Activated T-helper 1 cell treated with Interleukin-2 at 50 U/mL for 16 hours (primary cell): ENCODE results near the gene JMJD1C.
"Not testable (repeated sequence)": the region's sequence is repeated elsewhere in the genome, so short reads cannot be mapped to it uniquely, and the experiment has no call there.

Source experiments
- DNase-seq: peaks from one replicate; pipeline ENCODE4 v3.0.0-alpha.2; 2020; ENCODE audit warnings: low read depth

JMJD1C gene

GRCh38 chr10:63365976-63366765 is 99.6 kb downstream of the JMJD1C start:
- no peak for DNase-seq

DNA sequence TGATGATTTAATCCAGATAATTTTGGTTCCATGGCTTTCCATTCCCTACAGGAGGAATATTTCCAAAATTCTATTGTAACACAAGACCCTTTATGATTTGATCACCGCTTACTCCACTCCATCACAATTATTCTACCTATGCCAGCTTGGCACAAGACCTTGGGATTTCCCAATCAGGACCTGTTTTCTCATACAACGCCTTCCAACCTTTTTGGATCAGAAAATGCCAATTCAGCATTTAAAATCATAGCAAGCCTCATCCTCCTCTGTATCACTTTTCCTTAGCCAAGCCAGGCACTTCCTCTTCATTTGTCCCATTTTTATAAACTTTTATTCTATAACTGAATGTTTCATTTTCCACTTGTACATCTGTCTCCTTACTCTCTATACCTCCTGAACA is 100.9 kb downstream of the JMJD1C start:
- no peak for DNase-seq

GRCh38 chr10:63363951-63364350 is 101.8 kb downstream of the JMJD1C start:
- DNase-seq = no peak

DNA sequence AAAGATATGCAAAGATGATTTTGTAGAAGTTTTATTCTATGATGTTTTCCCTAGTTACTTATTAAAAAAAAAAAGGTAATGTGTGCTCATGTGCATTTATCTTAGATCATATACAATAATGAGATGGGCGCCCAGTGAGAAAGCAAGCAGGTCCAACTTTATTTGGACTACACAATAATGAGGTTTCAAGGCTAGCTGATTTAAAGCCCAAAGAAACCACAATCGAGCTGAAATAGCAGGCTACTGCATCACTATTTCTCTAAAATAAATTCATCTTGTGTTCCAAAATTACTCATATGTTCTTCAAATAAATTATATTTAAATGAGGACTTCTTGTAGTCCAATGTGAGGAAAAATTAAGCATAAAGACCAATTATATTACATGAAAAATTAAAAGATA is 110.1 kb downstream of the JMJD1C start:
- DNase-seq = no peak

GRCh38 chr10:63352976-63353375 is 112.8 kb downstream of the JMJD1C start:
- DNase-seq = no peak

GRCh38 chr10:63348245-63348850 is 117.4 kb downstream of the JMJD1C start:
- no peak for DNase-seq

DNA sequence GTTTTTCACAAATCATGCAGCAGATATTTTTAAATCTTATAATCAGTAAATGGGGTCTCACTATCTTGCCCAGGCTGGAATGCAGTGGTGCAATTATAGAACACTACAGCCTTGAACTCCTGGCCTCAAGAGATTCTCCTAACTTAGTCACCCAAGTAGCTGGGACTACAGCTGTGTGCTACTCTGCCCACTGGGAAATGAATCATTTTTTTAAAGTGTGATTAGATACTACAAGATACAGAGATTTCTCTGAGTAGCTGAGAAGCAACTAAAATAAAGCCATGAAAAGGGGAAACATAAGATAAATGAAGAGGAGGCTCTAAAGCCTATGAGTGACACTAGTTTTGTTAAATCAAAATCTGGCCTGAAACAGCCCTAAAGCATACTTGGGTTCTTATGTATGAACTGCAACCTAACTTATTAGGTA is 119.7 kb downstream of the JMJD1C start:
- no peak for DNase-seq

DNA sequence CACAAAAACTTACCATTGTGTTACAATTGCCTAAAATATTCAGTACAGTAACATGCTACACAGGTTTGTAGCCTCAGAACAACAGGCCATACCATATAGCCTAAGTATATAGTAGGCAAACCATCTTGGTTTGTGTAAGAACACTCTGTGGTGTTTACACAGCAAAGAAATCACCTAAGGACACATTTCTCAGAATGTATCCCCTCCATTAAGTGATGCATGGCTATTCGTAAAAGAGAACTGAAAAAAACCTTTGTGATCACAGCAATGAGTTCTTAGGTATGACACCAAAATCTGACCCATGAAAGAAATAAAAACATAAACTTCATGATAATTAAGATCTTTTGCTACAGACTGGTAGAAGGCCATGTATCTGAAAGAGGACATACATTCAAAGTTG is 121.5 kb downstream of the JMJD1C start:
- DNase-seq = no peak

GRCh38 chr10:63343476-63343875 is 122.3 kb downstream of the JMJD1C start:
- DNase-seq = no peak

GRCh38 chr10:63339640-63340039 is 126.1 kb downstream of the JMJD1C start:
- DNase-seq = not testable (repeated sequence)

- DNase-seq = no peak
Observed at GRCh38 chr10:63337455-63338251, 128.1 kb downstream of the JMJD1C start.

- DNase-seq = no peak
Observed at GRCh38 chr10:63331586-63331985, 134.2 kb downstream of the JMJD1C start.

GRCh38 chr10:63324495-63324854 is 141.3 kb downstream of the JMJD1C start:
- no peak for DNase-seq

- no peak for DNase-seq
Observed at GRCh38 chr10:63323701-63324494, 141.9 kb downstream of the JMJD1C start.

GRCh38 chr10:63320683-63321082 is 145.1 kb downstream of the JMJD1C start:
- no peak for DNase-seq

DNA sequence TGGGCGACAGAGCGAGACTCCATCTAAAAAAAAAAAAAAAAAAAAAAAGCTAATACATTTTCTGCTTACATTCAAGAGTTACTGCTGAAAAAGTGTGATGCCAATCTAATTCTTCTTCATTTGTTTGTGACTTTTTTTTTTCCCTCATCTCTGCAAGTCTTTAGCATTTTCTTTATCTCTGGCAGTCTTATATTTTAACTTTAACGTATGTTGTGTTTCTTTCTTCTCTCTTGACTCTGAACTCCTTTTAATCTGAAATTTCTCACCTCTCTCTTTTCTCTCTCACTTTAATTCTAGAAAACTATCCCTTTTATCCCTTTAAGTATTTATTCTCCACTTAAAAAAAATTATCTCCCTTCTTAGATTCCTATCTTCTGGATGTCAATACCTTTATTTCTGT is 146.5 kb downstream of the JMJD1C start:
- DNase-seq = no peak

- no peak for DNase-seq
Observed at GRCh38 chr10:63318491-63318890, 147.3 kb downstream of the JMJD1C start.

- no peak for DNase-seq
Observed at GRCh38 chr10:63314020-63314419, 151.8 kb downstream of the JMJD1C start.

DNA sequence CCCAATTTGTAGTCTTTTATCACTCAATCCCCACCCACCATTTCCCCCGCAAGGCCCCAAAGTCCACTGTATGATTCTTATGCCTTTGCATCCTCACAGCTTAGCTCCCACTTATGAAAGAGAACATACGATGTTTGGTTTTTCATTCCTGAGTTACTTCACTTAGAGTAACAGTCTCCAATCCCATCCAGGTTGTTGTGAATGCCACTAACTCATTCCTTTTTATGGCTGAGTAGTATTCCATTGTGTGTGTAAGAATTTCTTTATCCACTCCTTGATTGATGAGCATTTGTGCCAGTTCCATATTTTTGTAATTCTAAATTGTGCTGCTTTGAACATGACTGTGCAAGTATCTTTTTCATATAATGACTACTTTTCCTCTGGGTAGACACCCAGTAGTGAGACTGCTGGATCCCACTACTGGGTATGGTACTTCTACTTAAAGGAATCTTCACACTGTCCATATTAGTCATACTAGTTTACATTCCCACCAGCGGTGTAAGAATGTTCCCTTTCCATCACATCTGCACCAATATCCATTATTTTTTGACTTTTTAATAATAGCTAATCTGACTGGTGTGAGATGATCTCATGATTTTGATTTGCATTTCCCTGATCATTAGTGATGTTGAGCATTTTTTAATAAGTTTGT is 152.6 kb downstream of the JMJD1C start:
- DNase-seq = no peak

GRCh38 chr10:63308628-63309027 is 157.1 kb downstream of the JMJD1C start:
- no peak for DNase-seq

GRCh38 chr10:63304146-63304545 is 161.6 kb downstream of the JMJD1C start:
- DNase-seq = no peak

- no peak for DNase-seq
Observed at GRCh38 chr10:63300801-63301200, 165.0 kb downstream of the JMJD1C start.
